CD1c-positive myeloid dendritic cell (primary cell): Measurements from ENCODE around the gene ANXA3.
"Not testable (repeated sequence)": the region's sequence is repeated elsewhere in the genome, so short reads cannot be mapped to it uniquely, and the experiment has no call there.

ENCODE experiments used
- DNase-seq: peaks from one replicate; pipeline ENCODE4 v3.0.0-alpha.2; 2016; ENCODE audit errors: extremely low spot score

Gene ANXA3

GRCh38 chr4:78571804-78572203 is 20.2 kb downstream of the ANXA3 start:
- no peak for DNase-seq

GRCh38 chr4:78578674-78579425 is 27.3 kb downstream of the ANXA3 start:
- no peak for DNase-seq

GRCh38 chr4:78581618-78582017 is 30.0 kb downstream of the ANXA3 start:
- peak; percentile 78 for DNase-seq

GRCh38 chr4:78584863-78585547 is 33.4 kb downstream of the ANXA3 start:
- no peak for DNase-seq

GRCh38 chr4:78585633-78586032 is 34.1 kb downstream of the ANXA3 start:
- no peak for DNase-seq

- no peak for DNase-seq
Observed at GRCh38 chr4:78588894-78589545, 37.5 kb downstream of the ANXA3 start.

- no peak for DNase-seq
Observed at GRCh38 chr4:78591404-78591803, 39.8 kb downstream of the ANXA3 start.

GRCh38 chr4:78592088-78592783 is 40.7 kb downstream of the ANXA3 start:
- no peak for DNase-seq

- no peak for DNase-seq
Observed at GRCh38 chr4:78596111-78596742, 44.7 kb downstream of the ANXA3 start.

- DNase-seq = not testable (repeated sequence)
Observed at GRCh38 chr4:78598431-78598830, 46.9 kb downstream of the ANXA3 start.

GRCh38 chr4:78599147-78599546 is 47.6 kb downstream of the ANXA3 start:
- no peak for DNase-seq

- no peak for DNase-seq
Observed at GRCh38 chr4:78599931-78600375, 48.4 kb downstream of the ANXA3 start.

GRCh38 chr4:78601013-78601412 is 49.4 kb downstream of the ANXA3 start:
- no peak for DNase-seq

- no peak for DNase-seq
Observed at GRCh38 chr4:78602334-78602733, 50.8 kb downstream of the ANXA3 start.

GRCh38 chr4:78603384-78603783 is 51.8 kb downstream of the ANXA3 start:
- DNase-seq = no peak

GRCh38 chr4:78604988-78605387 is 53.4 kb downstream of the ANXA3 start:
- no peak for DNase-seq

- no peak for DNase-seq
Observed at GRCh38 chr4:78606035-78606434, 54.5 kb downstream of the ANXA3 start.

GRCh38 chr4:78606530-78607095 is 55.0 kb downstream of the ANXA3 start:
- DNase-seq = no peak

- DNase-seq = no peak
Observed at GRCh38 chr4:78608684-78609083, 57.1 kb downstream of the ANXA3 start.

- DNase-seq = no peak
Observed at GRCh38 chr4:78609580-78609979, 58.0 kb downstream of the ANXA3 start.

- no peak for DNase-seq
Observed at GRCh38 chr4:78610546-78611214, 59.1 kb downstream of the ANXA3 start.
